Upper lobe of left lung (tissue), 6 donors: ENCODE measurements around the gene CAMK1D. TPM values are rescaled to one million over a fixed set of nuclear protein-coding genes. Genes with fewer than 3 reads are reported as not detected.

ENCODE experiments used
- ATAC-seq, 2 donors: fragments of 200-7000 bp; cut with Tn5 transposase; one replicate each; pipeline ENCODE4 v1.9.1; 2022; ENCODE audit warnings: mild to moderate bottlenecking in 2 of 2, moderate library complexity in 2 of 2; ENCODE audit not compliant: low FRiP score in 2 of 2
- DNase-seq, 2 donors: peaks; one replicate each; pipeline ENCODE4 v3.0.0-alpha.2; 2019 to 2020
- H3K27ac ChIP-seq, 4 donors: fragments of 200-600 bp; sonication (generic); one replicate each; pipeline ENCODE4 v1.5.1; 2016 to 2019
- H3K27me3 ChIP-seq, 4 donors: fragments of 200-600 bp; sonication (generic); one replicate each; pipeline ENCODE4 v1.5.1; 2017 to 2019
- H3K36me3 ChIP-seq, 4 donors: fragments of 200-600 bp; sonication (generic); one replicate each; pipeline ENCODE4 v1.5.1; 2016 to 2019
- H3K4me1 ChIP-seq, 4 donors: fragments of 200-600 bp; sonication (generic); one replicate each; pipeline ENCODE4 v1.5.1; 2018 to 2019
- H3K4me3 ChIP-seq, 4 donors: fragments of 200-600 bp; sonication (generic); one replicate each; pipeline ENCODE4 v1.5.1; 2017 to 2019; ENCODE audit warnings: mild to moderate bottlenecking in 2 of 4, moderate library complexity in 1 of 4
- H3K9me3 ChIP-seq, 4 donors: fragments of 200-600 bp; sonication (generic); one replicate each; pipeline ENCODE4 v1.5.1; 2018 to 2019
- EP300 ChIP-seq, 4 donors: sonication (generic); formaldehyde crosslinking; IDR thresholded peaks; one replicate each; pipeline ENCODE4 v1.5.1; 2017; ENCODE audit warnings: antibody characterized with exemption in 4 of 4, control low read depth in 2 of 4
- POLR2A ChIP-seq, 4 donors: fragments of 450-650 bp; IDR thresholded peaks; one replicate each; pipeline ENCODE4 v1.5.1; 2016 to 2017; ENCODE audit warnings: antibody characterized with exemption in 4 of 4, mild to moderate bottlenecking in 2 of 4
- POLR2AphosphoS5 ChIP-seq, 2 donors: sonication (generic); formaldehyde crosslinking; IDR thresholded peaks; one replicate each; pipeline ENCODE4 v1.5.1; 2017; ENCODE audit warnings: antibody characterized with exemption in 2 of 2
- WGBS, 2 donors: methylation state at CpG; one replicate each; pipeline ENCODE4 v1.1.5; 2017 to 2018; 5-methylcytosine and 5-hydroxymethylcytosine counted together
- total RNA-seq, 6 donors: library from RNA; depleted of rRNA in 4 of 6; stranded (reverse); fragments of >200 nt in 4 of 6; gene quantifications; one replicate each; pipeline versions ENCODE4 v1.1.0 to v1.2.1, GENCODE V29; 2016 to 2021
- TF ChIP-seq, protein P1 (sequence below), 6 experiments: fragments of 450-650 bp in 4 of 6; fragments of 200-600 bp in 2 of 6; sonication (generic) in 2 of 6; IDR thresholded peaks; one replicate each; pipeline ENCODE4 v1.5.1; 2016 to 2019; ENCODE audit warnings: antibody characterized with exemption in 6 of 6
- donor health status: DM: no; HTN: no; CAD: no; lungs with moderate emphysema.
- donor health status: DM: no; HTN: yes; CAD: no; lungs with severe emphysema.

CAMK1D gene
- total RNA-seq, 6 donors from 2014 or later, result 6.2 to 29.2 (median 19.0) TPM

DNA sequence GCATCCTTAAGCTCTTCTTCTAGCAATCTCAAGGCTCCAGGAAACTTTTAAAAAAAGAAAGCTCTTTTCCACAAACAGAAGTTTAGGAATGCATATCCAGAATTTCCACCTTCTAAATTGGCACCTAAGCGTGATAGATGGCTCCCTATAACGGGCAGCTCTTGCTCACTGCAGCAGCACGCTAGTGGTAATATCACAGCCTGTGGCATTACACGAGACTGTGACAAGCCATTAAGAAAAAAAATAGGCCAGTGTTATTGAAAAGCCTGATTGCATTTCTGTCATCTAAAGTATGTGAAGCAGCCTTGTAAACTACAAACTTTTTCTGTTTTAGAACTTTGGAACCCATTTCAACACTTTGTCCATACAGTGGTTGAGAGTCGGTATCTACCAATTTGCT, 263.8 kb downstream of the CAMK1D start:
- Histone ChIP-seq H3K4me3 (no peak overlapping the region), H3K4me1 (peaks cover 0 to 3% (median 0%) of the 10 kb centered on the region in 4 donors), H3K36me3 (no peaks in the 10 kb centered on the region), H3K27me3 (no peaks in the 10 kb centered on the region), H3K9me3 (no peaks in the 10 kb centered on the region), H3K27ac (no peak overlapping the region)
- no peak for DNase-seq
- no peak for ATAC-seq
- no peak for TF ChIP-seq EP300 (IDR thresholded peaks at IDR 0.05)
- TF ChIP-seq POLR2AphosphoS5 (IDR thresholded peaks at IDR 0.05), result no peak
- no peak for TF ChIP-seq POLR2A (IDR thresholded peaks at IDR 0.05)
- TF ChIP-seq, protein P1, sequence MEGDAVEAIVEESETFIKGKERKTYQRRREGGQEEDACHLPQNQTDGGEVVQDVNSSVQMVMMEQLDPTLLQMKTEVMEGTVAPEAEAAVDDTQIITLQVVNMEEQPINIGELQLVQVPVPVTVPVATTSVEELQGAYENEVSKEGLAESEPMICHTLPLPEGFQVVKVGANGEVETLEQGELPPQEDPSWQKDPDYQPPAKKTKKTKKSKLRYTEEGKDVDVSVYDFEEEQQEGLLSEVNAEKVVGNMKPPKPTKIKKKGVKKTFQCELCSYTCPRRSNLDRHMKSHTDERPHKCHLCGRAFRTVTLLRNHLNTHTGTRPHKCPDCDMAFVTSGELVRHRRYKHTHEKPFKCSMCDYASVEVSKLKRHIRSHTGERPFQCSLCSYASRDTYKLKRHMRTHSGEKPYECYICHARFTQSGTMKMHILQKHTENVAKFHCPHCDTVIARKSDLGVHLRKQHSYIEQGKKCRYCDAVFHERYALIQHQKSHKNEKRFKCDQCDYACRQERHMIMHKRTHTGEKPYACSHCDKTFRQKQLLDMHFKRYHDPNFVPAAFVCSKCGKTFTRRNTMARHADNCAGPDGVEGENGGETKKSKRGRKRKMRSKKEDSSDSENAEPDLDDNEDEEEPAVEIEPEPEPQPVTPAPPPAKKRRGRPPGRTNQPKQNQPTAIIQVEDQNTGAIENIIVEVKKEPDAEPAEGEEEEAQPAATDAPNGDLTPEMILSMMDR (IDR thresholded peaks at IDR 0.05), result no peak
- 87 to 91% methylated on average over 5 of the region's 5 CpGs for WGBS, 2 donors

DNA sequence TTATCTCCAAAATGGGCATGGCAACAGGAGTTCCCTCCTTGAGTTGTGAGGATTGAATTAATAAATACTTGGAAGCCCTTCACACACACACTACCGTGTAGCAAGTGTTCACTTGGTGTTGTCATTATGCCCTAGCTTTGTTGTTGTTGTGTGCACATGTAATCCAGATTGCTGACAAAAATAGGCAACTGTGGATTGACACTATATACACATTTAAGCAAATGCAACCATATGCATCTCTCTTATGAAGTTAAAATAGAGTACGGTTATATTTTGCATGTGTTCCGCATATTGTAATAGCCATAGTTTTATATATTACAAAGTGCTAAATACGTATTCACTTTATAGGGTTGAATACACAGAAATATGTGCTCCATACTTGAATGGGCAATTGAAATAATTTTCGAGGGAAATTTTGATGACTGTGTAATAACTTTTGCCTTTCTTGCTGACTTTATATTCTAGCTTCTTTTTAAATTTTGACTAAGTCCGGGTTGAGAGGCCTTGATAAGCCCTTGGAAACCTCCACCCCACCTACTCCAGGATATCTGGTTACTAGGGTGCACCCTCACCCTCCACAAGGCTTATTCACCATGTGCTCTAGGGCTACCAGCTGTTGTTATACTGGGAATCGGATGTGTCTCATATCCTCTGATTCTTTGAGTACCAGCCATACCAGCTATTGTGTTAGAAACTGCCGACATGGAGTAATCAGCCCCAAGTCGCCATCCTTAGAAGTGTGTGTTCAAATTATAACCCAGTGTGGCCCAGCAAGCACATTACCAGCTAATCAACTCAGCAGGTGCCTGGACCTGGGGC, 265.0 kb downstream of the CAMK1D start:
- DNase-seq, result no peak
- WGBS, 2 donors, result 81 to 88% methylated on average over 9 of the region's 9 CpGs
- H3K4me3 ChIP-seq, result no peak overlapping the region
- no peak for TF ChIP-seq POLR2A (IDR thresholded peaks at IDR 0.05)
- no peak for TF ChIP-seq EP300 (IDR thresholded peaks at IDR 0.05)
- TF ChIP-seq, protein P1 (IDR thresholded peaks at IDR 0.05), result no peak
- TF ChIP-seq POLR2AphosphoS5 (IDR thresholded peaks at IDR 0.05), result no peak
- H3K27ac ChIP-seq, result no peak overlapping the region
- no peak for ATAC-seq
- no peaks in the 10 kb centered on the region for H3K27me3 ChIP-seq
- H3K36me3 ChIP-seq, result no peaks in the 10 kb centered on the region
- H3K9me3 ChIP-seq, result no peaks in the 10 kb centered on the region
- H3K4me1 ChIP-seq, result peaks cover 0 to 3% (median 0%) of the 10 kb centered on the region in 4 donors

DNA sequence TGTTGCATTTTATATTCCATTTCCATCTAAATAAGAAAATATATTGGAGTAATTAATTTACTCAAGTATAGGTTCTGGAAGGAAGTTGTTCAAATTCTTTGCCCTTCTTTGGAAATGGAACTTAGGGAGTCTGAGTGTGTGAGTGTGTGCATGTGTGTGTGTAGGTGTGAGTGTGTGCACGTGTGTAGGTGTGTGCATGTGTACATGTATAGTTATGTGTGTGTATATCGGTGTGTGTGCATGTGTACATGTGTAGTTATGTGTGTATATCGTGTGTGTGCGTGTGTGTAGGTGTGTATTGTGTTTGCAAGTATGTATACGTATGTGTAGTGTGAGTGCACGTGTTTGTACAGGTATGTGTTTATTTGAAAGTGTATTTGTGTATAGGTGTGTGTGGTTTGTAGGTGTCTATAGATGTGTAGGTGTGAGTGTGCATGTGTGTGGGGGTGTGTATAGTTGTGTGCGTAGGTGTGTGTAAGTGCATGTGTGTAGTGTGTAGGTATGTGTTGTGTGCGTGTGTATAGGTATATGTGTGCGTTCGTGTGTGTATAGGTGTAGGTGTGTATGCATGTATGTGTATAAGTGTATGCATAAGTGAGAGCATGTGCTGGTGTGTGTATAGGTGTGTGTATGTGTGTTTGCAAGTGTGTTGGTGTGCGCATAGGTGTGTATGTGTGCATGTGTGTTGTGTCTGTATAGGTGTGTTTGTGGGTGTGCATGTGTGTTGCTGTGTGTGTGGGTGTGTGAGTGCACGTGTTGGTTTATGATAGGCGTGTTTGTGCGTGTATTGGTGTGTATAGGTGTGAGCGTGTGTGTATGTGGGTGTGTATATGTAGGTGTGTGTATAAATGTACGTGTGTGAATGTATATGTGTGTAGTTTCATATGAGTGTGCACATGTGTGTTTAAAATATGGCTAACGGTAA, 266.2 kb downstream of the CAMK1D start:
- Histone ChIP-seq H3K27me3 (no peaks in the 10 kb centered on the region), H3K27ac (no peak overlapping the region), H3K4me1 (peaks cover 0 to 3% (median 0%) of the 10 kb centered on the region in 4 donors), H3K4me3 (no peak overlapping the region), H3K36me3 (no peaks in the 10 kb centered on the region), H3K9me3 (no peaks in the 10 kb centered on the region)
- TF ChIP-seq POLR2A (IDR thresholded peaks at IDR 0.05) (no peak), EP300 (IDR thresholded peaks at IDR 0.05) (no peak), POLR2AphosphoS5 (IDR thresholded peaks at IDR 0.05) (no peak)
- TF ChIP-seq, protein P1 (IDR thresholded peaks at IDR 0.05), result no peak
- peak in 1 of 2 donors; percentile 52 for ATAC-seq
- WGBS, 2 donors, result 95% methylated on average over 17 of the region's 17 CpGs
- no peak for DNase-seq

DNA sequence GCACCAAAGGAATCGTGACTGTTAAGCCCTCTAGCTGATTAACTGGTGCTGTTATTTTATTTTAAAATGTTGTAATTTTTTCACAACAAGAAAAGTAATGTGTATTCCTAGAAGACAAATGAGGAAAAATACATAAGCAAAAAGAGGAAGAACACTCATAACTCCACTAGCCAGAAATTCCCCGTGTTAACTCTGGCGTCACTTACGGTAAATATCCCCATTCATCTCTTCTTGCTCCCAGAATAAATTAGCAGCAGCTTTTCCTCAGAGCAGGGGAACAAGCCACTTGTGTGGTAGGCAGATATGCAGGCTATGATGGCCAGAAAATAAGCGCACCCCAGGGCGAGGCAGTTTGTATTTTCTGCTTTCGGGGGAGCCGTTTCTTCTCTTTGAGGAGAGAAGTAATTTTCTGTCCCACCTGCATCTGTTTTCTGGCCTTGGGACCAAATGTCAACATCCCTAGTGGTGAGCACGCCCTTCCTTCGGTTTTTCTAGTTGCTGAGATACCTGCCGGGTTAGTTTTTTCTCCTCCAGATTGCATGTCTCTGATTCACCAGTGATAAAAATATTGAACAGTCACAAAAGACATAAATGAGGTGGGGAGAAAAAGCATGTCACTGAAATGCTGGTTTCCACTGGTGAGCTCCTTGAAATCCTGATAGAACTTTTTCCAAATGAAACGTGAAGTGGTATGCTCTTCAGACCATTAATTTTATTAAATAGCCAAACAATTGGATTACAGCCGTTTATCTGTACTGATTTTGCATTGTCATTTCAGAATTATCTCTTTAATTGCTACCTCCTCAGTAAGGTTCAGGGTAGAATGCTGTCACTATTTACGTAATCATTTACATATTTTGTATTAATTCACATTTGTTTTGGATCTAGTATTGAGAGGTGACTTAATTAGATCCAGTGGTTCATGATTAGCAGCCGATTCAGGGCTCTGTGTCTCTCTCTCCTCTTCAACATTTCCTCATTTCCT, 268.1 kb downstream of the CAMK1D start:
- TF ChIP-seq, protein P1 (IDR thresholded peaks at IDR 0.05), result no peak
- ATAC-seq, result no peak
- no peak for DNase-seq
- Histone ChIP-seq H3K27me3 (no peaks in the 10 kb centered on the region), H3K9me3 (no peaks in the 10 kb centered on the region), H3K4me1 (peaks cover 0 to 3% (median 0%) of the 10 kb centered on the region in 4 donors), H3K4me3 (no peak overlapping the region), H3K27ac (no peak overlapping the region), H3K36me3 (no peaks in the 10 kb centered on the region)
- 66 to 69% methylated on average over 15 of the region's 15 CpGs for WGBS, 2 donors
